Neural cell (in vitro differentiated cells): Measurements from ENCODE around the gene HIVEP1. TPM values are rescaled to one million over a fixed set of nuclear protein-coding genes. Genes with fewer than 3 reads are reported as not detected.

Experiments used
- H2AFZ ChIP-seq: fragments of 200-600, 300-800 bp; sonication (generic), shearing (Covaris generic); 2 replicates; pipeline ENCODE4 v1.6.0; 2014; ENCODE audit warnings: low read depth, mild to moderate bottlenecking, antibody characterized with exemption, low read length, moderate library complexity
- H3F3A ChIP-seq: fragments of 200-600 bp; shearing (Covaris generic); 2 replicates; pipeline ENCODE4 v1.6.1; 2016; ENCODE audit warnings: mild to moderate bottlenecking, moderate library complexity, mixed read lengths, antibody characterized with exemption, low read length; ENCODE audit not compliant: insufficient read depth, poor library complexity, severe bottlenecking
- H3K27ac ChIP-seq: fragments of 200-600, 300-800 bp; sonication (generic), shearing (Covaris generic); 2 replicates; pipeline ENCODE4 v1.5.1; 2014; ENCODE audit warnings: mild to moderate bottlenecking, low read length, moderate library complexity
- H3K27me3 ChIP-seq: fragments of 300-800, 200-600 bp; sonication (generic), shearing (Covaris generic); 2 replicates; pipeline ENCODE4 v1.6.0; 2014; ENCODE audit warnings: mild to moderate bottlenecking, low read depth, low read length, moderate library complexity; ENCODE audit not compliant: insufficient read depth
- H3K36me3 ChIP-seq: fragments of 300-800, 200-600 bp; sonication (generic), shearing (Covaris generic); 2 replicates; pipeline ENCODE4 v1.5.1; 2014; ENCODE audit warnings: mild to moderate bottlenecking, antibody characterized with exemption, low read length, moderate library complexity; ENCODE audit not compliant: insufficient read depth
- H3K4me2 ChIP-seq: fragments of 300-800, 200-600 bp; sonication (generic), shearing (Covaris generic); 2 replicates; pipeline ENCODE4 v1.6.0; 2014; ENCODE audit warnings: mild to moderate bottlenecking, low read length
- H3K4me3 ChIP-seq: fragments of 300-800, 200-600 bp; sonication (generic), shearing (Covaris generic); 2 replicates; pipeline ENCODE4 v1.5.1; 2014; ENCODE audit warnings: mild to moderate bottlenecking, low read length, moderate library complexity
- H3K79me2 ChIP-seq: fragments of 200-600 bp; shearing (Covaris generic); replicated peaks from 2 replicates; pipeline ENCODE4 v1.6.0; 2014; ENCODE audit warnings: mild to moderate bottlenecking, low read length, moderate library complexity; ENCODE audit not compliant: insufficient read depth
- H3K9ac ChIP-seq: fragments of 300-800, 200-600 bp; sonication (generic), shearing (Covaris generic); 2 replicates; pipeline ENCODE4 v1.6.1; 2016; ENCODE audit warnings: mild to moderate bottlenecking, low read length, mixed read lengths
- H3K9me2 ChIP-seq: fragments of 200-600 bp; shearing (Covaris generic); 2 replicates; pipeline ENCODE4 v1.6.1; 2016; ENCODE audit warnings: mild to moderate bottlenecking, low read length, mixed read lengths; ENCODE audit not compliant: insufficient read depth
- H3K9me3 ChIP-seq: fragments of 200-600, 300-800 bp; sonication (generic), shearing (Covaris generic); 2 replicates; pipeline ENCODE4 v1.6.1; 2016; ENCODE audit warnings: mild to moderate bottlenecking, mixed run types, low read length, moderate library complexity, mixed read lengths
- H4K20me1 ChIP-seq: fragments of 200-600 bp; shearing (Covaris generic); 2 replicates; pipeline ENCODE4 v1.6.1; 2016; ENCODE audit warnings: mild to moderate bottlenecking, mixed run types; ENCODE audit not compliant: insufficient read depth
- EP300 ChIP-seq: fragments of 450-650 bp; conservative IDR thresholded peaks from 2 replicates; pipeline ENCODE4 v1.6.1; 2014; ENCODE audit warnings: antibody characterized with exemption, mild to moderate bottlenecking, moderate library complexity; ENCODE audit not compliant: poor library complexity, severe bottlenecking
- EZH2 ChIP-seq: fragments of 200-600, 300-800 bp; shearing (Covaris generic), sonication (generic); IDR thresholded peaks from 2 replicates; pipeline ENCODE4 v1.6.1; 2014; ENCODE audit warnings: antibody characterized with exemption, low read length, borderline replicate concordance, mild to moderate bottlenecking; ENCODE audit not compliant: insufficient read depth, poor library complexity, severe bottlenecking
- MXI1 ChIP-seq: fragments of 450-650 bp; conservative IDR thresholded peaks from 2 replicates; pipeline ENCODE4 v1.6.1; 2014; ENCODE audit warnings: antibody characterized with exemption, mild to moderate bottlenecking; ENCODE audit not compliant: poor library complexity, severe bottlenecking
- POLR2AphosphoS5 ChIP-seq: IDR thresholded peaks from 2 replicates; pipeline ENCODE4 v1.6.1; 2012
- RAD21 ChIP-seq: fragments of 450-650 bp; conservative IDR thresholded peaks from 2 replicates; pipeline ENCODE4 v1.6.1; 2014; ENCODE audit warnings: antibody characterized with exemption, mild to moderate bottlenecking, moderate library complexity
- SMC3 ChIP-seq: fragments of 450-650 bp; conservative IDR thresholded peaks from 2 replicates; pipeline ENCODE4 v1.6.1; 2014; ENCODE audit warnings: antibody characterized with exemption, mild to moderate bottlenecking, moderate library complexity; ENCODE audit not compliant: poor library complexity
- TAF1 ChIP-seq: IDR thresholded peaks from 2 replicates; pipeline ENCODE4 v1.6.1; 2012; ENCODE audit warnings: low read depth
- polyA plus RNA-seq: library from polyadenylated mRNA; depleted of rRNA; stranded (reverse); fragments of >200 nt; gene quantifications from 2 replicates; pipeline ENCODE4 v1.2.3, GENCODE V29; 2014
- TF ChIP-seq, protein P1 (sequence below): IDR thresholded peaks from 2 replicates; pipeline ENCODE4 v1.6.1; 2012; ENCODE audit warnings: borderline replicate concordance
- TF ChIP-seq, protein P2 (sequence below): fragments of 450-650 bp; IDR thresholded peaks from 2 replicates; pipeline ENCODE4 v1.5.1; 2014; ENCODE audit warnings: antibody characterized with exemption, mild to moderate bottlenecking, moderate library complexity; ENCODE audit not compliant: poor library complexity, severe bottlenecking

Gene HIVEP1
- polyA plus RNA-seq, 1 donor from 2014 or later = 3.6 TPM

DNA sequence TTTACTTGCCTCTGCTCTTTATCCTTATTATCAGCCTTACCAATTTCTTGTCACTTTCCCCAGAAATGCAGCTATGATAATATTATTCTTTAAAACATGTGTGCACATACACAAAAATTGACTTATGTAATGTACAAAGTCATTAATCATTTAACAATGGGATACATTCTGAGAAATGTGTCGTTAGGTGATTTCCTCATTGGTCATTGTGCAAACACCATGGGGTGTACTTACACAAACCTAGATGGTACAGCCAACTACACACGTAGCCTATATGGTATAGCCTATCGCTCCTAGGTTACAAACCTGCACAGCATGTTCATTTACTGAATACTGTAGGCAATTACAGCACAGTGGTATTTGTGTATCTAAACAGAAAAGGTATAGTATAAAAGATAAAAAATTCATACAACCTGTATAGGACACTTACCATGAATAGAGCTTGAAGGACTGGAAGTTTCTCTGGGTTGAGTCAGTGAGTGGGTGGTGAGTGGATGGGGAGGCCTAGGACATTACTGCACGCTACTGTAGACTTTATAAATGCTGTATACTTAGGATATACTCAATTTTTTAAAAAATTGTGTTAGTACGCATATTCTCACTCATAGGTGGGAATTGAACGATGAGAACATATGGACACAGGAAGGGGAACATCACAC is 56.9 kb downstream of the HIVEP1 start:
- H2AFZ ChIP-seq = no peak overlapping the region
- H3K9me3 ChIP-seq = no peaks in the 10 kb centered on the region
- H3K27me3 ChIP-seq = no peaks in the 10 kb centered on the region
- no peak overlapping the region for H3K4me3 ChIP-seq
- no peak overlapping the region for H3K9ac ChIP-seq
- H3K4me2 ChIP-seq = no peak overlapping the region
- no peak overlapping the region for H3K27ac ChIP-seq
- H4K20me1 ChIP-seq = no peaks in the 10 kb centered on the region
- H3F3A ChIP-seq = no peaks in the 10 kb centered on the region
- no peaks in the 10 kb centered on the region for H3K9me2 ChIP-seq
- peaks cover 15% of the 10 kb centered on the region for H3K79me2 ChIP-seq
- TF ChIP-seq RAD21 (no peak), POLR2AphosphoS5 (no peak), TAF1 (no peak), EP300 (no peak), SMC3 (no peak), MXI1 (no peak), EZH2 (no peak)
- TF ChIP-seq, protein P1, sequence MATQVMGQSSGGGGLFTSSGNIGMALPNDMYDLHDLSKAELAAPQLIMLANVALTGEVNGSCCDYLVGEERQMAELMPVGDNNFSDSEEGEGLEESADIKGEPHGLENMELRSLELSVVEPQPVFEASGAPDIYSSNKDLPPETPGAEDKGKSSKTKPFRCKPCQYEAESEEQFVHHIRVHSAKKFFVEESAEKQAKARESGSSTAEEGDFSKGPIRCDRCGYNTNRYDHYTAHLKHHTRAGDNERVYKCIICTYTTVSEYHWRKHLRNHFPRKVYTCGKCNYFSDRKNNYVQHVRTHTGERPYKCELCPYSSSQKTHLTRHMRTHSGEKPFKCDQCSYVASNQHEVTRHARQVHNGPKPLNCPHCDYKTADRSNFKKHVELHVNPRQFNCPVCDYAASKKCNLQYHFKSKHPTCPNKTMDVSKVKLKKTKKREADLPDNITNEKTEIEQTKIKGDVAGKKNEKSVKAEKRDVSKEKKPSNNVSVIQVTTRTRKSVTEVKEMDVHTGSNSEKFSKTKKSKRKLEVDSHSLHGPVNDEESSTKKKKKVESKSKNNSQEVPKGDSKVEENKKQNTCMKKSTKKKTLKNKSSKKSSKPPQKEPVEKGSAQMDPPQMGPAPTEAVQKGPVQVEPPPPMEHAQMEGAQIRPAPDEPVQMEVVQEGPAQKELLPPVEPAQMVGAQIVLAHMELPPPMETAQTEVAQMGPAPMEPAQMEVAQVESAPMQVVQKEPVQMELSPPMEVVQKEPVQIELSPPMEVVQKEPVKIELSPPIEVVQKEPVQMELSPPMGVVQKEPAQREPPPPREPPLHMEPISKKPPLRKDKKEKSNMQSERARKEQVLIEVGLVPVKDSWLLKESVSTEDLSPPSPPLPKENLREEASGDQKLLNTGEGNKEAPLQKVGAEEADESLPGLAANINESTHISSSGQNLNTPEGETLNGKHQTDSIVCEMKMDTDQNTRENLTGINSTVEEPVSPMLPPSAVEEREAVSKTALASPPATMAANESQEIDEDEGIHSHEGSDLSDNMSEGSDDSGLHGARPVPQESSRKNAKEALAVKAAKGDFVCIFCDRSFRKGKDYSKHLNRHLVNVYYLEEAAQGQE = no peak
- TF ChIP-seq, protein P2, sequence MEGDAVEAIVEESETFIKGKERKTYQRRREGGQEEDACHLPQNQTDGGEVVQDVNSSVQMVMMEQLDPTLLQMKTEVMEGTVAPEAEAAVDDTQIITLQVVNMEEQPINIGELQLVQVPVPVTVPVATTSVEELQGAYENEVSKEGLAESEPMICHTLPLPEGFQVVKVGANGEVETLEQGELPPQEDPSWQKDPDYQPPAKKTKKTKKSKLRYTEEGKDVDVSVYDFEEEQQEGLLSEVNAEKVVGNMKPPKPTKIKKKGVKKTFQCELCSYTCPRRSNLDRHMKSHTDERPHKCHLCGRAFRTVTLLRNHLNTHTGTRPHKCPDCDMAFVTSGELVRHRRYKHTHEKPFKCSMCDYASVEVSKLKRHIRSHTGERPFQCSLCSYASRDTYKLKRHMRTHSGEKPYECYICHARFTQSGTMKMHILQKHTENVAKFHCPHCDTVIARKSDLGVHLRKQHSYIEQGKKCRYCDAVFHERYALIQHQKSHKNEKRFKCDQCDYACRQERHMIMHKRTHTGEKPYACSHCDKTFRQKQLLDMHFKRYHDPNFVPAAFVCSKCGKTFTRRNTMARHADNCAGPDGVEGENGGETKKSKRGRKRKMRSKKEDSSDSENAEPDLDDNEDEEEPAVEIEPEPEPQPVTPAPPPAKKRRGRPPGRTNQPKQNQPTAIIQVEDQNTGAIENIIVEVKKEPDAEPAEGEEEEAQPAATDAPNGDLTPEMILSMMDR = no peak
- H3K36me3 ChIP-seq = no peaks in the 10 kb centered on the region

DNA sequence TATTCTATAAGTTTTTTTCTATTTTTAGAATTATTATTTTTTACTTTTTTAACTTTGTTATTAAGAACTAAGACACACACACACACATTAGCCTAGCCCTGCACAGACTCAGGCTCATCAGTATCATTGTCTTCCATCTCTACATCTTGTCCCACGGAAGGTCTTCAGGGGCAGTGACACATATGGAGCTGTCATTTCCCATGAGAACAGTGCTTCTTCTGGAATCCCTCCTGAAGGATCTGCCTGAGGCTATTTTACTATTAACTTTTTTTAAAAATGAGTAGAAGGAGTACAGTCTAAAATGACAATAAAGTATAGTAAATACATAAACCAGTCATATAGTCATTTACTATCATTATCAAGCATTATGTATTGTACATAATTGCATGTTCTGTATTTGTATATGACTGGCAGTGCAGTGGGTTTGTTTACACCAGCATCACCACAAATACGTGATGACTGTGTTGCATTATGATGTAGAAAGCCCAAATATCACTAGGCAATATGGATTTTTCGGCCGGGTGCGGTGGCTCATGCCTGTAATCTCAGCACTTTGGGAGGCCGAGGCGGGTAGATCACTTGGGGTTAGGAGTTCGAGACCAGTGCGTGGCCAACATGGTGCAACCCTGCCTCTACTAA is 57.9 kb downstream of the HIVEP1 start:
- Histone ChIP-seq H3K9me3 (no peaks in the 10 kb centered on the region), H3K79me2 (peaks cover 15% of the 10 kb centered on the region)
- no peak for TF ChIP-seq EP300
- no peak for TF ChIP-seq MXI1
- TF ChIP-seq EZH2 = no peak

More for the DNA sequence above, 57.9 kb downstream of the HIVEP1 start:
- Histone ChIP-seq H3K36me3 (no peaks in the 10 kb centered on the region), H3K9me2 (no peaks in the 10 kb centered on the region), H3K4me2 (no peak overlapping the region), H3K4me3 (no peak overlapping the region), H3K27ac (no peak overlapping the region), H3K27me3 (no peaks in the 10 kb centered on the region), H3K9ac (no peak overlapping the region), H4K20me1 (no peaks in the 10 kb centered on the region), H2AFZ (no peak overlapping the region), H3F3A (no peaks in the 10 kb centered on the region)
